WTC11 (cell line): ENCODE results near the gene REC8. TPM values are rescaled to one million over a fixed set of nuclear protein-coding genes. Genes with fewer than 3 reads are reported as not detected.

Source experiments
- ATAC-seq: fragments of 200-7000 bp; cut with Tn5 transposase; 2 replicates; pipeline ENCODE4 v1.10.0; 2021; ENCODE audit warnings: mild to moderate bottlenecking, moderate library complexity
- CTCF ChIA-PET: fragments of 300-600 bp; sonication (Branson Sonifier 250); formaldehyde crosslinking; loops from one replicate; lab custom pipeline; 2021; ENCODE audit warnings: antibody characterized with exemption; lab: Charles Lee
- POLR2A ChIA-PET: fragments of 350-600 bp; sonication (Branson Sonifier 250); formaldehyde crosslinking; loops from one replicate; lab custom pipeline; 2021; ENCODE audit warnings: antibody characterized with exemption; lab: Charles Lee
- DNase-seq: peaks from one replicate; pipeline ENCODE4 v3.0.0; 2021; ENCODE audit warnings: low spot score
- H3K27ac Mint-ChIP-seq: 2 replicates; pipeline ENCODE4 v1.8.0; 2021; ENCODE audit warnings: mixed read lengths
- H3K27me3 Mint-ChIP-seq: 2 replicates; pipeline ENCODE4 v1.8.0; 2021; ENCODE audit warnings: low read depth, mild to moderate bottlenecking, moderate library complexity, mixed read lengths
- H3K36me3 Mint-ChIP-seq: 2 replicates; pipeline ENCODE4 v1.8.0; 2021; ENCODE audit warnings: mixed read lengths
- H3K4me1 Mint-ChIP-seq: 2 replicates; pipeline ENCODE4 v1.8.0; 2022; ENCODE audit warnings: mixed read lengths
- H3K4me3 Mint-ChIP-seq: 2 replicates; pipeline ENCODE4 v1.8.0; 2021; ENCODE audit warnings: mild to moderate bottlenecking, moderate library complexity, mixed read lengths
- H3K9me3 Mint-ChIP-seq: 2 replicates; pipeline ENCODE4 v1.8.0; 2021; ENCODE audit warnings: mixed read lengths
- MXD4 ChIP-seq: fragments of 250-450 bp; sonication (Bioruptor Pico); IDR thresholded peaks from 2 replicates; pipeline ENCODE4 v1.8.0; 2021; ENCODE audit warnings: mild to moderate bottlenecking, moderate library complexity, borderline replicate concordance
- TEAD1 ChIP-seq: sonication (generic); formaldehyde crosslinking; IDR thresholded peaks from 2 replicates; pipeline ENCODE4 v1.8.0; 2022; ENCODE audit warnings: mild to moderate bottlenecking, missing genetic modification reagents
- TEAD4 ChIP-seq: sonication (generic); formaldehyde crosslinking; IDR thresholded peaks from 2 replicates; pipeline ENCODE4 v1.8.0; 2022; ENCODE audit warnings: mild to moderate bottlenecking, missing genetic modification reagents
- TP53 ChIP-seq: sonication (generic); formaldehyde crosslinking; IDR thresholded peaks from 2 replicates; pipeline ENCODE4 v1.8.1; 2023; ENCODE audit warnings: mild to moderate bottlenecking, missing genetic modification reagents
- total RNA-seq: library from RNA; stranded (reverse); gene quantifications from 3 replicates; pipeline ENCODE4 v1.2.3, GENCODE V29; 2021
- TF ChIP-seq, protein P1 (sequence below): sonication (generic); formaldehyde crosslinking; IDR thresholded peaks from 2 replicates; pipeline ENCODE4 v1.8.1; 2023; ENCODE audit warnings: mild to moderate bottlenecking, moderate library complexity, missing genetic modification reagents
- TF ChIP-seq, protein P2 (sequence below): sonication (generic); formaldehyde crosslinking; IDR thresholded peaks from 2 replicates; pipeline ENCODE4 v1.8.0; 2022; ENCODE audit warnings: missing genetic modification reagents
- TF ChIP-seq, protein P3 (sequence below): fragments of 250-450 bp; sonication (Bioruptor Pico); conservative IDR thresholded peaks from 2 replicates; pipeline ENCODE4 v1.9.0; 2021; ENCODE audit warnings: mild to moderate bottlenecking
- TF ChIP-seq, protein P4 (sequence below): sonication (generic); formaldehyde crosslinking; IDR thresholded peaks from 2 replicates; pipeline ENCODE4 v1.8.0; 2023; ENCODE audit warnings: missing genetic modification reagents, mild to moderate bottlenecking, borderline replicate concordance

REC8 gene
- total RNA-seq, 1 experiment from 2014 or later, result 32.2 TPM

DNA sequence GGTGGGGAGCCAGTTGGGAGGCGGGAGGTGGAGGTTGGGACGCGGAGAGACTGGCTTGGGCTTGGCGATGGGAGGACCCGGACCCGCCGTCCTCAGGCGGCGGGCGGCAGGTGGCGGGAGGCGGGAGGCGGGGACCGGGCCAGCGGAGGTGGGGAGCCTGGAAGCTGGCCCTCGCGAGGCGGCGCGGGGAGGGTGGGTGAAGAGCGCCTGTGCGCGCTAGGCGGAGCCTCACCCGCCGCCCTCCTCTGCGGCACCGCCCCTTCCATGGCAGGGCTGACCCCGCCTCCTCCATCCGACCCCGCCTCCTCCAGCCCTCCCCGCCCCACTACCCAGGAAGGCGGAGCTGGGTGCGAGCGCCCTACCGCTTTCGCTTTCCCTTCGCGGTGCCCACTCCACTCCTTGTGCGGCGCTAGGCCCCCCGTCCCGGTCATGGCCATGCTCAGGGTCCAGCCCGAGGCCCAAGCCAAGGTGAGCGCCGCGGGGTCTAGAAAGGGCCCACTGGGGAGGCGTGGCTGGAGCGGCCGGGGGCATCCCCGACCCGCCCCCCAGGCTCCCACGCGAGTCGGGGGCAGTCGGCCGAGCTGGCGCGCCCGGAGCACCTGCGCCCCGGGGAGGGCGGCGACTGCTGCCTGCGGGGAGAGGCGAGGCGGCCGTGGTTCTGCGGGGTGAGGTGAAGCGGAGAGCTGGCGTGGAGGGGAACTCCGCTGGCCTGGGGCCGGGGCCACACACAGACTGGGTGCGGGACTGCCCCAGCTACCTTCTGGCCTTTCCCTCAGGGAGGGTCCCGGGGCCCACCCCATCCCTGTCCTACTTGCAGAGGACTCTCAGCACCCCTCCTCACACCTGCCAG lies 35.8 kb upstream of the REC8 start, which contains the start of gene PSME1 (continued):
- TF ChIP-seq, protein P1, sequence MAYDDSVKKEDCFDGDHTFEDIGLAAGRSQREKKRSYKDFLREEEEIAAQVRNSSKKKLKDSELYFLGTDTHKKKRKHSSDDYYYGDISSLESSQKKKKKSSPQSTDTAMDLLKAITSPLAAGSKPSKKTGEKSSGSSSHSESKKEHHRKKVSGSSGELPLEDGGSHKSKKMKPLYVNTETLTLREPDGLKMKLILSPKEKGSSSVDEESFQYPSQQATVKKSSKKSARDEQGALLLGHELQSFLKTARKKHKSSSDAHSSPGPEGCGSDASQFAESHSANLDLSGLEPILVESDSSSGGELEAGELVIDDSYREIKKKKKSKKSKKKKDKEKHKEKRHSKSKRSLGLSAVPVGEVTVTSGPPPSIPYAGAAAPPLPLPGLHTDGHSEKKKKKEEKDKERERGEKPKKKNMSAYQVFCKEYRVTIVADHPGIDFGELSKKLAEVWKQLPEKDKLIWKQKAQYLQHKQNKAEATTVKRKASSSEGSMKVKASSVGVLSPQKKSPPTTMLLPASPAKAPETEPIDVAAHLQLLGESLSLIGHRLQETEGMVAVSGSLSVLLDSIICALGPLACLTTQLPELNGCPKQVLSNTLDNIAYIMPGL (CRISPR knock-in tag), result 0 out of 2 replicates have a peak, but pooled peaks have one; percentile 32
- TF ChIP-seq, protein P2, sequence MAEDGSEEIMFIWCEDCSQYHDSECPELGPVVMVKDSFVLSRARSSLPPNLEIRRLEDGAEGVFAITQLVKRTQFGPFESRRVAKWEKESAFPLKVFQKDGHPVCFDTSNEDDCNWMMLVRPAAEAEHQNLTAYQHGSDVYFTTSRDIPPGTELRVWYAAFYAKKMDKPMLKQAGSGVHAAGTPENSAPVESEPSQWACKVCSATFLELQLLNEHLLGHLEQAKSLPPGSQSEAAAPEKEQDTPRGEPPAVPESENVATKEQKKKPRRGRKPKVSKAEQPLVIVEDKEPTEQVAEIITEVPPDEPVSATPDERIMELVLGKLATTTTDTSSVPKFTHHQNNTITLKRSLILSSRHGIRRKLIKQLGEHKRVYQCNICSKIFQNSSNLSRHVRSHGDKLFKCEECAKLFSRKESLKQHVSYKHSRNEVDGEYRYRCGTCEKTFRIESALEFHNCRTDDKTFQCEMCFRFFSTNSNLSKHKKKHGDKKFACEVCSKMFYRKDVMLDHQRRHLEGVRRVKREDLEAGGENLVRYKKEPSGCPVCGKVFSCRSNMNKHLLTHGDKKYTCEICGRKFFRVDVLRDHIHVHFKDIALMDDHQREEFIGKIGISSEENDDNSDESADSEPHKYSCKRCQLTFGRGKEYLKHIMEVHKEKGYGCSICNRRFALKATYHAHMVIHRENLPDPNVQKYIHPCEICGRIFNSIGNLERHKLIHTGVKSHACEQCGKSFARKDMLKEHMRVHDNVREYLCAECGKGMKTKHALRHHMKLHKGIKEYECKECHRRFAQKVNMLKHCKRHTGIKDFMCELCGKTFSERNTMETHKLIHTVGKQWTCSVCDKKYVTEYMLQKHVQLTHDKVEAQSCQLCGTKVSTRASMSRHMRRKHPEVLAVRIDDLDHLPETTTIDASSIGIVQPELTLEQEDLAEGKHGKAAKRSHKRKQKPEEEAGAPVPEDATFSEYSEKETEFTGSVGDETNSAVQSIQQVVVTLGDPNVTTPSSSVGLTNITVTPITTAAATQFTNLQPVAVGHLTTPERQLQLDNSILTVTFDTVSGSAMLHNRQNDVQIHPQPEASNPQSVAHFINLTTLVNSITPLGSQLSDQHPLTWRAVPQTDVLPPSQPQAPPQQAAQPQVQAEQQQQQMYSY (CRISPR knock-in tag), result peak; percentile 60
- TF ChIP-seq, protein P3, sequence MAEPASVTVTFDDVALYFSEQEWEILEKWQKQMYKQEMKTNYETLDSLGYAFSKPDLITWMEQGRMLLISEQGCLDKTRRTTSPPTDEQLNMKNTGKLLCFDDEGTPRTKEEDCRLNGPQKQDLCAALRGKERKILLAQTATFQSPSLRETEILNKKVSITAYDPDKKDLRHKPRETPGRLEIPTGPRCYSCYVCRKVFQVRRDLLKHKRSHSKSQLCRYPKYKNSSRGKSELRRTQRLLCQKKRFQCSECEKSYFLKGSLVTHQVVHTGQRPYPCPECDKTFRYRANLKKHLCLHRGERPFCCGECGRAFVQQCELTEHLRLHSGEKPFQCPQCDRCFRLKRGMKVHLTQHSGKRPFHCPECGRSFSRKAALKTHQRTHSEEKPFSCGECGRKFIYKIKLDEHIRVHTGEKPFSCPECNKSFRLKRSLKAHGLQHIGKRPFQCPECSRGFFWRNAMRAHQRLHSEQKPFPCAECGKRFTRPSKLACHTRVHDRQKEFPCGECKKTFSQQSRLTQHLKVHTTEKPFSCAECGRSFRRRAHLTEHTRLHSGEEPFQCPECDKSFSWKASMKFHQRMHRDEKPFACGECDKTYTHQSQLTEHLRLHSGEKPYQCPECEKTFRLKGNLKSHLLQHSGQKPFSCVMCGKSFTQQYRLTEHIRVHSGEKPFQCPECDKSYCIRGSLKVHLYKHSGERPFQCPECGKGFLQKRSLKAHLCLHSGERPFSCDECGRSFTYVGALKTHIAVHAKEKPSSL (CRISPR knock-in tag), result no peak
- TF ChIP-seq TEAD4 (CRISPR knock-in tag) (no peak), TP53 (peak; percentile 9; the same call in 1 of the 2 replicates), MXD4 (CRISPR knock-in tag) (no peak)

DNA sequence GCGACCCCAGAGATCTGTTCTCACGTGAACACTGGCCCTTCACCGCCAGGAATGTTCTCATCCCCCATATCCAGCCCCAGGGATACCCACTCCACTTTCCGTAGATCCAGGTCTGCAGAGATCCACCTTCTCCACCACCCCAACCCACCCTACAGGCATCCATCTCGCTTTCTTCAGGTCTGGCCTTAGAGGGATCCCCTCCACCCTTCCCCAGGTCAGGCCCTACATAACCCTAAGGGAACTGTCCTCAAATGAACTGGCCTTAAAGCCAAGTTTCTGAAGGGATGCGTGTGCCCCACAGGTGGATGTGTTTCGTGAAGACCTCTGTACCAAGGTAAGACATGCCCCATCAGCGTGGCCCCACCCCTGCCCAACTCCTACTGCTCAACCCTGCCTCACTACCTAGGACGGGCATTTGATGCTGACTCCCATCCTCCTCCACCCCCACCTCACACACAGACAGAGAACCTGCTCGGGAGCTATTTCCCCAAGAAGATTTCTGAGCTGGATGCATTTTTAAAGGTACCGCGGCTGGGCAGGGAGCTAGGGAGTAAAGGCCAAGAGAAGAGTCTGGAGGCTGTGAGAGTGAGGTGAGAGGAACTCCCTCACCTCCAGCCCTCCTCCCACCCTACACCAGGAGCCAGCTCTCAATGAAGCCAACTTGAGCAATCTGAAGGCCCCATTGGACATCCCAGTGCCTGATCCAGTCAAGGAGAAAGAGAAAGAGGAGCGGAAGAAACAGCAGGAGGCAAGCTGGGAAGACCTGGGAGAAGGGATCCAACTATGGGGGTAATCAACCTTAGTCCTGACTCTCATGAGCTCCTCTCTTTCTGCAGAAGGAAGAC lies 35.0 kb upstream of the REC8 start:
- POLR2A ChIA-PET, result interaction anchor here (0.5 to 1.8 kb wide), 7 partner anchors 9 to 59 kb away, joined by 3 to 15 read pairs (median 5); partner anchors contain the start of genes DCAF11, NRL, PCK2 and TM9SF1
- peaks cover 31% of the 10 kb centered on the region for H3K4me1 Mint-ChIP-seq
- peak overlapping the region; percentile 80 for H3K4me3 Mint-ChIP-seq
- ATAC-seq (no peak), DNase-seq (no peak)
- CTCF ChIA-PET, result interaction anchor here (1.3 to 4.3 kb wide), 8 partner anchors 10 to 295 kb away, joined by 4 to 31 read pairs (median 18); partner anchors contain the start of genes DCAF11, IRF9, MDP1 and NRL
- TF ChIP-seq, protein P4, sequence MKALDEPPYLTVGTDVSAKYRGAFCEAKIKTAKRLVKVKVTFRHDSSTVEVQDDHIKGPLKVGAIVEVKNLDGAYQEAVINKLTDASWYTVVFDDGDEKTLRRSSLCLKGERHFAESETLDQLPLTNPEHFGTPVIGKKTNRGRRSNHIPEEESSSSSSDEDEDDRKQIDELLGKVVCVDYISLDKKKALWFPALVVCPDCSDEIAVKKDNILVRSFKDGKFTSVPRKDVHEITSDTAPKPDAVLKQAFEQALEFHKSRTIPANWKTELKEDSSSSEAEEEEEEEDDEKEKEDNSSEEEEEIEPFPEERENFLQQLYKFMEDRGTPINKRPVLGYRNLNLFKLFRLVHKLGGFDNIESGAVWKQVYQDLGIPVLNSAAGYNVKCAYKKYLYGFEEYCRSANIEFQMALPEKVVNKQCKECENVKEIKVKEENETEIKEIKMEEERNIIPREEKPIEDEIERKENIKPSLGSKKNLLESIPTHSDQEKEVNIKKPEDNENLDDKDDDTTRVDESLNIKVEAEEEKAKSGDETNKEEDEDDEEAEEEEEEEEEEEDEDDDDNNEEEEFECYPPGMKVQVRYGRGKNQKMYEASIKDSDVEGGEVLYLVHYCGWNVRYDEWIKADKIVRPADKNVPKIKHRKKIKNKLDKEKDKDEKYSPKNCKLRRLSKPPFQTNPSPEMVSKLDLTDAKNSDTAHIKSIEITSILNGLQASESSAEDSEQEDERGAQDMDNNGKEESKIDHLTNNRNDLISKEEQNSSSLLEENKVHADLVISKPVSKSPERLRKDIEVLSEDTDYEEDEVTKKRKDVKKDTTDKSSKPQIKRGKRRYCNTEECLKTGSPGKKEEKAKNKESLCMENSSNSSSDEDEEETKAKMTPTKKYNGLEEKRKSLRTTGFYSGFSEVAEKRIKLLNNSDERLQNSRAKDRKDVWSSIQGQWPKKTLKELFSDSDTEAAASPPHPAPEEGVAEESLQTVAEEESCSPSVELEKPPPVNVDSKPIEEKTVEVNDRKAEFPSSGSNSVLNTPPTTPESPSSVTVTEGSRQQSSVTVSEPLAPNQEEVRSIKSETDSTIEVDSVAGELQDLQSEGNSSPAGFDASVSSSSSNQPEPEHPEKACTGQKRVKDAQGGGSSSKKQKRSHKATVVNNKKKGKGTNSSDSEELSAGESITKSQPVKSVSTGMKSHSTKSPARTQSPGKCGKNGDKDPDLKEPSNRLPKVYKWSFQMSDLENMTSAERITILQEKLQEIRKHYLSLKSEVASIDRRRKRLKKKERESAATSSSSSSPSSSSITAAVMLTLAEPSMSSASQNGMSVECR (CRISPR knock-in tag), result 0 out of 2 replicates have a peak, but pooled peaks have one; percentile 21
- no peak for TF ChIP-seq TEAD1 (CRISPR knock-in tag)
- TF ChIP-seq, all 79 proteins: peak for 1
- H3K27ac Mint-ChIP-seq, result no peak overlapping the region
- no peaks in the 10 kb centered on the region; the same call in 1 of the 2 replicates for H3K27me3 Mint-ChIP-seq
- peaks cover 26% of the 10 kb centered on the region for H3K36me3 Mint-ChIP-seq
- H3K9me3 Mint-ChIP-seq, result no peaks in the 10 kb centered on the region
